ENCODE results near the gene KLHL8.
A peak's percentile ranks its signal among the peaks of the same experiment; 100 is the strongest.
"Not testable (repeated sequence)": the region's sequence is repeated elsewhere in the genome, so short reads cannot be mapped to it uniquely, and the experiment has no call there.

Gene KLHL8

DNA sequence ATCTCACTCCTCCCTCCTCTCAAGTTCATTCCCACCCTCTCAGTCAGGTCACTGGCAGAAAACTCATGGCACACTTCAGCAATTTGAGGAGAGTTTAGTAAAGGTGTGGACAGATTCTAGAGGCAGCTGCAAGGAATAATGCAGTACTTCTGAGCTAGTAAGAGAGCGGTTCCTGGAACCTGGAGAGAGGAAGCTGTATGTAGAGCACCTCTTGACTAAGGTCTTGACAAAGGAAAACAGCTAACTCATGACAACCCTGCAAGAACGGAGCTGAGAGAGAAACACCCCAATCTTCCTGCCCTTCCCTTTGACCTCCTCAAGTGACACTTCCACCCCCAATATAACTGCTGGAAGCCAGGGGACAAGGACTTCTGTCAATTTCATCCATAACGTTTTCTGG, 9.6 kb upstream of the KLHL8 start:
- H3K4me3 ChIP-seq (ENCODE audit: low read depth, low read length): no peak overlapping the region
- TF ChIP-seq, protein P1, sequence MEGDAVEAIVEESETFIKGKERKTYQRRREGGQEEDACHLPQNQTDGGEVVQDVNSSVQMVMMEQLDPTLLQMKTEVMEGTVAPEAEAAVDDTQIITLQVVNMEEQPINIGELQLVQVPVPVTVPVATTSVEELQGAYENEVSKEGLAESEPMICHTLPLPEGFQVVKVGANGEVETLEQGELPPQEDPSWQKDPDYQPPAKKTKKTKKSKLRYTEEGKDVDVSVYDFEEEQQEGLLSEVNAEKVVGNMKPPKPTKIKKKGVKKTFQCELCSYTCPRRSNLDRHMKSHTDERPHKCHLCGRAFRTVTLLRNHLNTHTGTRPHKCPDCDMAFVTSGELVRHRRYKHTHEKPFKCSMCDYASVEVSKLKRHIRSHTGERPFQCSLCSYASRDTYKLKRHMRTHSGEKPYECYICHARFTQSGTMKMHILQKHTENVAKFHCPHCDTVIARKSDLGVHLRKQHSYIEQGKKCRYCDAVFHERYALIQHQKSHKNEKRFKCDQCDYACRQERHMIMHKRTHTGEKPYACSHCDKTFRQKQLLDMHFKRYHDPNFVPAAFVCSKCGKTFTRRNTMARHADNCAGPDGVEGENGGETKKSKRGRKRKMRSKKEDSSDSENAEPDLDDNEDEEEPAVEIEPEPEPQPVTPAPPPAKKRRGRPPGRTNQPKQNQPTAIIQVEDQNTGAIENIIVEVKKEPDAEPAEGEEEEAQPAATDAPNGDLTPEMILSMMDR (IDR thresholded peaks at IDR 0.05; ENCODE audit: borderline replicate concordance, insufficient read depth, low read depth, low read length): no peak

DNA sequence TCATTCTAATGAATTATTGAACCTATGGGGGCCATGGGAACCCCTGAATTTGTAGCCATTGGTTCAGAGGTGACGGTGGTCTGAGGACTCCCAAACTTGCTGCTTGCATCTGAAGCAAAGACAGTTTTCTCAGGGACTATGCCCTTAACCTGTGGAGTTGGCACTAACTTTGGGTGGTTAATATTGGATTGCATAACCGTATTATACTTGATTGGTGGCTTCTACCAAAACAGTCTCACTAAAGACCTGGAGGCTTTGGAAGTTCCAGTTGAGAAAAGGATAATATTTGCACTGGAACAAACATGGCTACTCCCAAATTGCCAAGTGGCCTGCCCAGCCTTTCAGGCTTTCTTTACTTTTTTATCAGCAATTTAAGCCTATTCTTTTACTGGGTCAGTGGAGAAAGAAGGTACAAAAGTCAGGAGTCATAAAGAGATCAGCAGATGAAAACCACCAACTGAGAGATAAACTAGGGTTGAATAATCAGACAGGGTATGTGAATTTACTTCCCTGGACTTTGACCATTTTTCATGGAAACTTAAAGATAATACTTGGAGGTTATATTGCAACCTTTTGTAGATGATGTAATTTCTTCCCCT, 7.9 kb upstream of the KLHL8 start:
- H3K4me3 ChIP-seq (ENCODE audit: low read depth, low read length): no peak overlapping the region
- TF ChIP-seq, protein P1 (IDR thresholded peaks at IDR 0.05; ENCODE audit: borderline replicate concordance, insufficient read depth, low read depth, low read length): no peak

DNA sequence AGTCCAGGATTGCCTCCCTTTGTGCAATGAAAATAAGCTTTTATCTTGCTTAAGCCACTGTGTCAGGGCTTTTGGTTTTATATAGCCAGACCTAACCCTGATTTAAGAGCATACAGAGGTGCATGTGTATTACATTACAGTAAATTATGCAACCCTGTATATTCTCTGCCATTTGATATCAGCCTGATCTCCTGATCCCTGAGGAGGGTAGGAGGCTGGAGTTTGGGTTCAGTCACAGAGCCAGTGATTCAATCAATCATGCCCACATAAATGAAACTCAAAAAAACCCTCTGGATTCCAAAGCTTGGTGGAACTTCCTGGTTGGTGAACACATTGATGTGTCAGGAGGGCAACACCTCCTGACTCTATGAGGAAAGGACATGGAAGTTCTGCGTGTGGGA, 7.3 kb upstream of the KLHL8 start:
- H3K4me3 ChIP-seq (ENCODE audit: low read depth, low read length): no peak overlapping the region
- TF ChIP-seq, protein P1 (IDR thresholded peaks at IDR 0.05; ENCODE audit: borderline replicate concordance, insufficient read depth, low read depth, low read length): no peak

DNA sequence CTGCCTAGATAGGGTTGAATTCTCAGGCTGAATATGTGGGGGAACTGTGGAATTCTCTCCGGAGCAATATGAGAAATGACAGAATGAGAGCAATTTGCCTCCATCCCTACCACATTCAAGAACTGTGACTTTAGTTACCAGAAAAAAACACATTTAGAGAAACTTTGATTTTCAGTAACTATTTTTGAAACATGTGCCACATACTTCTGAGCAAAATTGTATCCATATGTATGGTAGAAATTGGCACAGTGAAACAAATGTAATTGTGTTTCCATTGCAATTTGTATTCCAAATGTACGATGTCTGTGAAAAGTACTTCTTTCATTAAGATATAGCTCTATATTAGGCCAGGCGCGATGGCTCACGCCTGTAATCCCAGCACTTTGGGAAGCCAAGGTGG, 5.5 kb upstream of the KLHL8 start:
- H3K4me3 ChIP-seq (ENCODE audit: low read depth, low read length): no peak overlapping the region
- TF ChIP-seq, protein P1 (IDR thresholded peaks at IDR 0.05; ENCODE audit: borderline replicate concordance, insufficient read depth, low read depth, low read length): no peak

DNA sequence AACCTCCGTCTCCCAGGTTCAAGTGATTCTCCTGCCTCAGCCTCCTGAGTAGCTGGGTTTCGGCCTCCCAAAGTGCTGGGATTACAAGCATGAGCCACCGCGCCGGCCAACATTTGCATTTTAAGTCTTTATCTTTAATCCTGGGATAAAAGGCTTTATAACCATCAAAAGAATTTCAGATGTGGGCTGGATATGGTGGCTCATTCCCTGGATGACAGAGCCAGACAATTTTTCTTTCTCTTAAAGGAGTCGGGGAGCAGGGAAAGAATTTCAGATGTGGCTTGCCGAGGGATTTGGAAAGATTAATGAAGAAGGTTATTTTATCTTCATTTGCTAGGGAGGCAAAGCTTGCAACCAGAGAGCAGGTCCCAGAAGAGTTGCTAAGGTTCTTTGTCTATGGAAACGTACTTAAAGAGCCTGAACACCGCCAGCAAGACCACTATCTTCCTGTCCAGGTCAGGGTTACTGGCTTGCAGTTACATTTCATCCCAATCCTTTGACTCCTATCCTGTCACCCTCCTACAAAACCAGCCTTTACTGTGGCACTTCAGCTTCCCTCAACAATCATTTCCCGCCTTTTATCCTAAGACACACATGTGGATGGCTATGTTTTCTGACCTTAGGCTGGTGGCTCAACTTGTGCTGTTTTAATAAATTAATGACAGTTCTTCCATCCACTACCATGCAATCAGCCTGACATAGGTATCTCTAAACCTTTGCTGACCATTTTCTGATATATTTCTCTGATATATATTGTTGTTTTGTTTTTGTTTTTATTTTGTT, 3.9 kb upstream of the KLHL8 start:
- H3K4me3 ChIP-seq (ENCODE audit: low read depth, low read length): no peak overlapping the region
- TF ChIP-seq, protein P1 (IDR thresholded peaks at IDR 0.05; ENCODE audit: borderline replicate concordance, insufficient read depth, low read depth, low read length): no peak

DNA sequence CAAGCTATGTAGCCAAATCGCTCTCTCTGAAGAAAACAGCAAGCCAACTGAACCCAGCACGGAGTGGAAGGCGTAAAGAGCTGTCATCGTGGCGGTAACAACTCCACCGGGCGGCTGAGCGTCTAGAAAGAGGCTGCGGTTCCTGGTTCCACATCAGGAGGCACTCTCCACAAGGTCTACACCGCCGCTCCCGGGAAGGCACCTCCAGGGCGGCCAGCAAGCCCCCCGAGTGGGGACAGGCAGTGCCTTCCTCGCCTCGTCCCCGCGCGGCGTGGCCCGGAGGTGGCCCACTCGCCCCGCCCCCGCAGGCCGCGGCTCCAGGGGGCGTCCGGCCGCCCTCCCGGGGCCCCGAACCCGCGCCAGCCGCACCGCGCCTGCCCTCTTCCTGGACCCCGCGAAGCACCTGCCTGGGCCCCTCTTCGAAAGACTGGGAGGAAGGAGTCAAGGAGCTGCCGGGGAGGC, 755 bp downstream of the KLHL8 start:
- TF ChIP-seq, protein P1 (IDR thresholded peaks at IDR 0.05; ENCODE audit: borderline replicate concordance, insufficient read depth, low read depth, low read length): peak; percentile 41; the same call in 1 of the 2 replicates
- H3K4me3 ChIP-seq (ENCODE audit: low read depth, low read length): peak overlapping the region; percentile 89

DNA sequence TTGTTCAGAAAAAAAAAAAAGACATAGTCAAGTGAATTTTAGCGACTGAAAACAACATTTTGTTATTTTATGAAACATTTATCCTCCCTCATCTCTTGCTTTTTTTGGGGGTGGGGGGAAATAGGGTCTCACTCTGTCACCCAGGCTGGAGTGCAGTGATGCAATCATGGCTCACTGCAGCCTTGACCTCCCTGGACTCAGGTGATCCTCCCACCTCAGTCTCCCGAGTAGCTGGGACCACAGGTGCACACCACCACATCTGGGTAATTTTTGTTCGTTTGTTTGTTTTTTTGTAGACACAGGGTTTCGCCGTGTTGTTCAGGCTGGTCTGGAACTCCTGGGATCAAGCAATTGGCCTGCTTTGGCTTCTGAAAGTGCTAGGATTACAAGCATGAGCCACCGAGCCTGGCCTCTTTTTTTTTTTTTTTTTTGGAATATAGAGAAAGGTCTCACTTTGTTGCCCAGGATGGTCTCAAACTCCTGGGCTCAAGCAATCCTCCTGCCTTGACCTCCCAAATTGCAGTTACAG, 3.1 kb downstream of the KLHL8 start:
- not testable (repeated sequence) for H3K4me3 ChIP-seq (ENCODE audit: low read depth, low read length)

Measured in GM12875 (cell line).